Endothelial cell of umbilical vein (primary cell): ENCODE measurements around the gene POLR1C. TPM values are rescaled to one million over a fixed set of nuclear protein-coding genes. Genes with fewer than 3 reads are reported as not detected.

Source experiments
- BruUV-seq: library from RNA; stranded (reverse); fragments of 400-500 nt; replicated peaks from 2 replicates; lab custom pipeline; 2021; lab: Mats Ljungman, UMichigan
- CTCF ChIA-PET: fragments of 300-600, 350-600 bp; sonication (Branson Sonifier 250); formaldehyde crosslinking; loops from one replicate; lab custom pipeline; 2021; ENCODE audit warnings: antibody characterized with exemption, inconsistent platforms; lab: Charles Lee
- POLR2A ChIA-PET: fragments of 300-600, 350-600 bp; sonication (Branson Sonifier 250); formaldehyde crosslinking; loops from one replicate; lab custom pipeline; 2021; ENCODE audit warnings: antibody characterized with exemption, inconsistent platforms; lab: Charles Lee
- DNase-seq: peaks from one replicate; pipeline ENCODE4 v3.0.0-alpha.2; 2011; ENCODE audit warnings: low read depth, low spot score
- FAIRE-seq: peaks from 2 replicates; lab custom pipeline; 2011; peaks lifted over from hg19 to GRCh38; lab: Jason Lieb, UNC
- H2AFZ ChIP-seq: 2 replicates; pipeline ENCODE4 v1.6.0; 2012; ENCODE audit warnings: low read depth, low read length, control low read depth, inconsistent platforms
- H3K27ac ChIP-seq: 2 replicates; pipeline ENCODE4 v1.5.1; 2011; ENCODE audit warnings: low read depth, mild to moderate bottlenecking, control low read depth, low read length, moderate library complexity; ENCODE audit not compliant: insufficient read depth
- H3K27me3 ChIP-seq, 2 experiments: 2 replicates each; pipeline versions ENCODE4 v1.6.0 to v1.6.1; 2011; ENCODE audit warnings: low read length in 2 of 2, mixed read lengths in 1 of 2; ENCODE audit not compliant: control insufficient read depth in 2 of 2, insufficient read depth in 2 of 2
- H3K36me3 ChIP-seq, 2 experiments: 2 replicates in 1 of 2; 3 replicates in 1 of 2; pipeline ENCODE4 v1.5.1; 2011; ENCODE audit warnings: low read length in 2 of 2, mild to moderate bottlenecking in 1 of 2, moderate library complexity in 1 of 2; ENCODE audit not compliant: control insufficient read depth in 2 of 2, insufficient read depth in 2 of 2; ENCODE audit errors: extremely low read depth in 1 of 2
- H3K4me1 ChIP-seq: 3 replicates; pipeline ENCODE4 v1.5.1; 2011; ENCODE audit warnings: mild to moderate bottlenecking, low read length; ENCODE audit not compliant: control insufficient read depth, insufficient read depth; ENCODE audit errors: extremely low read depth
- H3K4me2 ChIP-seq: 2 replicates; pipeline ENCODE4 v1.6.1; 2011; ENCODE audit warnings: low read length, control low read depth, mixed read lengths; ENCODE audit not compliant: insufficient read depth
- H3K4me3 ChIP-seq, 3 experiments: fragments of 200-600 bp in 1 of 3; sonication (generic), shearing (Covaris generic) in 1 of 3; replicated peaks in 1 of 3; 2 replicates each; pipeline ENCODE4 v1.5.1; 2011 to 2016; ENCODE audit warnings: control low read depth in 3 of 3, low read length in 3 of 3, mild to moderate bottlenecking in 2 of 3, inconsistent platforms in 1 of 3, low read depth in 1 of 3, moderate library complexity in 1 of 3; ENCODE audit not compliant: insufficient read depth in 1 of 3
- H3K79me2 ChIP-seq: 2 replicates; pipeline ENCODE4 v1.6.0; 2012; ENCODE audit warnings: low read length, inconsistent platforms; ENCODE audit not compliant: control insufficient read depth, insufficient read depth
- H3K9ac ChIP-seq: replicated peaks from 2 replicates; pipeline ENCODE3; 2011; ENCODE audit warnings: low read length, control low read depth; ENCODE audit not compliant: insufficient read depth; ENCODE audit errors: extremely low read depth
- H3K9me1 ChIP-seq: replicated peaks from 3 replicates; pipeline ENCODE4 v1.6.0; 2011; ENCODE audit warnings: mild to moderate bottlenecking, low read length; ENCODE audit not compliant: control insufficient read depth, insufficient read depth; ENCODE audit errors: extremely low read depth
- H3K9me3 ChIP-seq: replicated peaks from 2 replicates; pipeline ENCODE4 v1.5.1; 2012; ENCODE audit warnings: low read length, inconsistent platforms; ENCODE audit not compliant: control insufficient read depth, insufficient read depth
- H4K20me1 ChIP-seq: replicated peaks from 2 replicates; pipeline ENCODE3; 2011; ENCODE audit warnings: mild to moderate bottlenecking, low read length; ENCODE audit not compliant: control insufficient read depth, insufficient read depth; ENCODE audit errors: extremely low read depth
- CTCF ChIP-seq, 2 donors: IDR thresholded peaks; 1 replicate in 1 of 2; 2 replicates in 1 of 2; pipeline ENCODE4 v1.5.1; 2011; ENCODE audit warnings: low read length in 2 of 2, mild to moderate bottlenecking in 2 of 2, moderate library complexity in 2 of 2, control low read depth in 1 of 2, inconsistent platforms in 1 of 2, low read depth in 1 of 2; ENCODE audit not compliant: insufficient read depth in 1 of 2; ENCODE audit errors: extremely low read depth in 1 of 2
- POLR2A ChIP-seq: IDR thresholded peaks from 2 replicates; pipeline ENCODE4 v1.6.1; 2012; ENCODE audit warnings: low read depth, mild to moderate bottlenecking, control low read depth, low read length
- POLR2AphosphoS5 ChIP-seq: IDR thresholded peaks from 2 replicates; pipeline ENCODE4 v1.6.1; 2012; ENCODE audit warnings: low read depth, mild to moderate bottlenecking, control low read depth, low read length, moderate library complexity; ENCODE audit not compliant: insufficient read depth
- dilution Hi-C: fragments of 300-500 bp; cut with MboI; formaldehyde crosslinking; loops from one replicate; pipeline ENCODE4 v1.15.0; 2019; ENCODE audit warnings: low sequenced_read_pairs; ENCODE audit not compliant: extremely low pct_ligation_motif_present
- intact Hi-C: fragments of 100-400 bp; cut with micrococcal nuclease; formaldehyde crosslinking; loops from one replicate; pipeline ENCODE4 v1.10.0; 2022
- polyA plus RNA-seq, 4 experiments: library from polyadenylated mRNA; depleted of rRNA in 3 of 4; stranded (reverse) in 3 of 4; unstranded in 1 of 4; fragments of >200 nt; gene quantifications; 2 replicates each; pipeline versions ENCODE4 v1.2.1 to v1.2.3, GENCODE V29; 2011 to 2012; ENCODE audit warnings: missing spikeins in 1 of 4
- total RNA-seq: library from RNA; stranded (reverse); gene quantifications from 2 replicates; pipeline ENCODE4 v1.2.3, GENCODE V29; 2021

Gene POLR1C
- total and polyA plus RNA-seq, 2 donors (not counting 3 experiments of a cell fraction or from before 2014, with no cell fraction given): 39.8 to 46.0 TPM

DNA sequence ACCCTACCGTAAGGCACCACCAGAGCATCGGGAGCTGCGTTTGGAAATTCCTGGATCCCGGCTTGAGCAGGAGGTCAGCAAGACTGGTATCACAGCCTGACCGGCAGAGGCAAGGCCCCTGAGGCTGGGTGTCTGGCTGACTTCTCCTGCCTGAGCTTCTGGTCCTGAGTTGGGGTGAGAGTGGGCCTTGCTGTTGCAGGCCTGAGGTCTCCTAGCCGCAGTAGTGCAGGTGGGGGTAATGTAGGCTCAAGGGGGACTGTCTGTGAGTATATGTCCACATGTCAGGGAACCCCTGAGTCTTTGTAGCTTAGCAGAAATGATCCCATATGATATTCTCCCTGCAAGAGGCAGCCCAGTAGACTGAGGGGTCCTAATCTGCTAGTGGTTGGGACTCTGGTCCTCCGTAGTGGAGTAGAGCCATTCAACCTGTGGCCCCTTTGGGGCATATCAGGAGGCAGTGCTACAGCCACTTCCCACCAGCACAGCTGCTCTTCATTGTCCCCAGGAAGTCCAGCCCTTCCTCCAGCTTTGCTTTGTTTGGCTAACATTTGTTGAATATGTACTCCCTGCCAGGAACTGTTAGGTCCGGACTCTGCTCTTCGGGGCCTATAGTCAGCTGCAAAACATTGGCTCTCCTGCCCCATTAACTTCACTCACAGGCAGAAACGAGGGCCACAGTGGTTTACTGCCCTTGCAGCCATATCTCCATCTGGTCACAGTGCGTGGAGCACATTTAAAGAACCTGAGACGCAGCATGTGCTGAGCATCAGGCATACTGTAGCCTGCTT is 17.7 kb upstream of the POLR1C start:
- no TSS peak for BruUV-seq
- no peak for TF ChIP-seq CTCF (IDR thresholded peaks at IDR 0.05; ENCODE audit: extremely low read depth in 1 of 2, insufficient read depth in 1 of 2, low read depth in 1 of 2, low read length in 2 of 2)
- peak; percentile 48 for TF ChIP-seq POLR2AphosphoS5
- Histone ChIP-seq H3K4me2 (peak overlapping the region; percentile 22), H3K27ac (no peak overlapping the region), H3K27me3 (no peaks in the 10 kb centered on the region), H2AFZ (peak overlapping the region; percentile 15), H4K20me1 (no peaks in the 10 kb centered on the region), H3K4me3 (no peak overlapping the region), H3K36me3 (peaks cover 0 to 22% of the 10 kb centered on the region in 2 experiments), H3K9me1 (no peaks in the 10 kb centered on the region), H3K4me1 (peaks cover 15% of the 10 kb centered on the region), H3K9ac (no peak overlapping the region), H3K79me2 (no peaks in the 10 kb centered on the region), H3K9me3 (no peaks in the 10 kb centered on the region)
- FAIRE-seq: peak; percentile 93
- peak; percentile 80 for DNase-seq
- dilution Hi-C loops: no loop called here
- intact Hi-C loops: loop anchor here (2.0 kb wide), 1 partner anchor 44 kb away; the partner anchor contains the start of gene DLK2
- CTCF ChIA-PET: interaction anchor here (1.1 to 19.0 kb wide), 3 partner anchors 11 to 270 kb away, joined by 3 to 289 read pairs (median 5); partner anchors contain the start of genes DLK2, DNPH1 and LRRC73
- POLR2A ChIA-PET: no interaction called here

GRCh38 chr6:43500921-43501320 is 16.0 kb upstream of the POLR1C start:
- no peaks in the 10 kb centered on the region for H4K20me1 ChIP-seq
- FAIRE-seq: no peak
- H3K9me3 ChIP-seq: no peaks in the 10 kb centered on the region
- peaks cover 15% of the 10 kb centered on the region for H3K4me1 ChIP-seq
- ChIA-PET CTCF (interaction anchor here (1.4 to 19.0 kb wide), 2 partner anchors 23 to 45 kb away, joined by 4 to 289 read pairs; partner anchors contain the start of genes DLK2 and TJAP1), POLR2A (no interaction called here)
- H3K36me3 ChIP-seq: peaks cover 0 to 29% of the 10 kb centered on the region in 2 experiments
- intact Hi-C loops: loop anchor here (10.0 kb wide), 1 partner anchor 596 kb away; no protein-coding TSS in a partner anchor
- no peaks in the 10 kb centered on the region for H3K27me3 ChIP-seq
- no peak overlapping the region for H3K4me2 ChIP-seq
- no peaks in the 10 kb centered on the region for H3K79me2 ChIP-seq
- no peak for TF ChIP-seq POLR2A
- no TSS peak for BruUV-seq
- H3K4me3 ChIP-seq: no peak overlapping the region
- no peak overlapping the region for H3K9ac ChIP-seq
- H3K27ac ChIP-seq: no peak overlapping the region
- no peak overlapping the region for H2AFZ ChIP-seq
- no peaks in the 10 kb centered on the region for H3K9me1 ChIP-seq
- no peak for DNase-seq
- dilution Hi-C loops: no loop called here
